Heart left ventricle (tissue), 13 donors: ENCODE results near the gene ALX1.

ENCODE experiments used
- CTCF ChIP-seq, 12 donors: fragments of 200-600 bp; sonication (generic) in 4 of 12; IDR thresholded peaks; one replicate each; pipeline versions ENCODE4 v1.5.0 to v1.8.0; 2018 to 2022; ENCODE audit warnings: antibody characterized with exemption in 12 of 12, mild to moderate bottlenecking in 5 of 12
- POLR2A ChIP-seq, 2 donors: fragments of 450-650 bp; IDR thresholded peaks; one replicate each; pipeline ENCODE4 v1.6.1; 2017; ENCODE audit warnings: antibody characterized with exemption in 2 of 2, mild to moderate bottlenecking in 2 of 2, moderate library complexity in 2 of 2
- donor health status: ischemic (EF 13 %, LVEDD 7.1; RV severe dilation, severe dysfunction).
- donor health status: DM: no; HTN: yes; CAD: no.
- donor health status: DM: no; HTN: no; CAD: no.
- donor health status: ischemic (EF 25% LVEDD 6.9; RV normal size, moderate dysfunction).
- donor health status: ischemic (EF 25% LVEDD 5.7; RV mildly dilated, moderate dysfunction).
- donor health status: ischemic (EF 35%, LVEDD 5.7; RV mildly dilated, moderate dysfunction).
- donor health status: nonischemic (EF 11% LVEDD 7.7; RV severe dilation, severe dysfunction).
- donor health status: DM: yes; HTN: yes; CAD: no.
- donor health status: PGD.
- donor health status: ischemic (EF 29% LVEDD 5.4; RV normal size, mild dysfunction).
- donor health status: nonischemic (EF 23%, LVEDD 6.1; RV moderate dilation, normal function).

- TF ChIP-seq POLR2A (IDR thresholded peaks at IDR 0.05): no peak
- no peak for TF ChIP-seq CTCF (IDR thresholded peaks at IDR 0.05)
Observed at GRCh38 chr12:85283560-85283959, 3.5 kb downstream of the ALX1 start.
